Epithelial cell of esophagus (primary cell): Measurements from ENCODE around the gene LMBRD2.

ENCODE experiments used
- DNase-seq: peaks from one replicate; pipeline ENCODE4 v3.0.0; 2010; ENCODE audit warnings: low read depth
- H3K4me3 ChIP-seq: 2 replicates; pipeline ENCODE4 v1.5.1; 2011; ENCODE audit warnings: mild to moderate bottlenecking, low read length, control low read depth
- CTCF ChIP-seq: IDR thresholded peaks from 2 replicates; pipeline ENCODE4 v1.5.1; 2011; ENCODE audit warnings: low read depth, mild to moderate bottlenecking, low read length, control low read depth, inconsistent platforms; ENCODE audit not compliant: insufficient read depth; ENCODE audit errors: missing control alignments

The LMBRD2 gene

GRCh38 chr5:36059571-36060419, 91.9 kb downstream of the LMBRD2 start:
- no peak for TF ChIP-seq CTCF
- peak; percentile 56 for DNase-seq
- H3K4me3 ChIP-seq = no peak overlapping the region

GRCh38 chr5:36058776-36059175, 92.9 kb downstream of the LMBRD2 start:
- no peak for DNase-seq
- TF ChIP-seq CTCF = no peak

GRCh38 chr5:36057386-36057785, 94.3 kb downstream of the LMBRD2 start:
- TF ChIP-seq CTCF = no peak
- DNase-seq = no peak
- no peak overlapping the region for H3K4me3 ChIP-seq

More at GRCh38 chr5:36058776-36059175, 92.9 kb downstream of the LMBRD2 start:
- no peak overlapping the region for H3K4me3 ChIP-seq

GRCh38 chr5:36056422-36056821, 95.3 kb downstream of the LMBRD2 start:
- DNase-seq = no peak
- H3K4me3 ChIP-seq = no peak overlapping the region
- TF ChIP-seq CTCF = no peak

GRCh38 chr5:36055984-36056383, 95.7 kb downstream of the LMBRD2 start:
- H3K4me3 ChIP-seq = no peak overlapping the region
- TF ChIP-seq CTCF = no peak
- DNase-seq = no peak

GRCh38 chr5:36054647-36055046, 97.0 kb downstream of the LMBRD2 start:
- DNase-seq = no peak
- TF ChIP-seq CTCF = no peak
- no peak overlapping the region for H3K4me3 ChIP-seq

GRCh38 chr5:36052538-36052937, 99.1 kb downstream of the LMBRD2 start:
- H3K4me3 ChIP-seq = no peak overlapping the region
- no peak for TF ChIP-seq CTCF
- DNase-seq = peak; percentile 17
